ENCODE results near the gene HES7.

- TF ChIP-seq EZH2phosphoT487 (IDR thresholded peaks at IDR 0.05; ENCODE audit: low read length) (no peak), CTCF (IDR thresholded peaks at IDR 0.05; ENCODE audit: low read length) (no peak), EZH2 (optimal IDR thresholded peaks at IDR 0.05; ENCODE audit: low read depth, low read length) (no peak)
These were observed 2.6 kb downstream of the HES7 start for GRCh38 chr17:8121407-8121680.

Measured in MM.1S (cell line).